Fibroblast of villous mesenchyme (primary cell): ENCODE measurements around the gene SUPT6H. TPM values are rescaled to one million over a fixed set of nuclear protein-coding genes. Genes with fewer than 3 reads are reported as not detected.

ENCODE experiments used
- DNase-seq: peaks from one replicate; pipeline ENCODE4 v3.0.0-alpha.2; 2010; ENCODE audit warnings: low read depth
- H3K4me3 ChIP-seq: 2 replicates; pipeline ENCODE4 v1.5.1; 2011; ENCODE audit warnings: low read depth, mild to moderate bottlenecking, low read length
- total RNA-seq: library from RNA; depleted of rRNA; stranded (reverse); fragments of >200 nt; gene quantifications from 2 replicates; pipeline ENCODE4 v1.2.3, GENCODE V29; 2012
- TF ChIP-seq, protein P1 (sequence below): IDR thresholded peaks from 2 replicates; pipeline ENCODE4 v1.5.1; 2012; ENCODE audit warnings: low read depth, mild to moderate bottlenecking, low read length; ENCODE audit not compliant: insufficient read depth

SUPT6H gene
- total RNA-seq, 1 donor = 54.4 TPM

- TF ChIP-seq, protein P1, sequence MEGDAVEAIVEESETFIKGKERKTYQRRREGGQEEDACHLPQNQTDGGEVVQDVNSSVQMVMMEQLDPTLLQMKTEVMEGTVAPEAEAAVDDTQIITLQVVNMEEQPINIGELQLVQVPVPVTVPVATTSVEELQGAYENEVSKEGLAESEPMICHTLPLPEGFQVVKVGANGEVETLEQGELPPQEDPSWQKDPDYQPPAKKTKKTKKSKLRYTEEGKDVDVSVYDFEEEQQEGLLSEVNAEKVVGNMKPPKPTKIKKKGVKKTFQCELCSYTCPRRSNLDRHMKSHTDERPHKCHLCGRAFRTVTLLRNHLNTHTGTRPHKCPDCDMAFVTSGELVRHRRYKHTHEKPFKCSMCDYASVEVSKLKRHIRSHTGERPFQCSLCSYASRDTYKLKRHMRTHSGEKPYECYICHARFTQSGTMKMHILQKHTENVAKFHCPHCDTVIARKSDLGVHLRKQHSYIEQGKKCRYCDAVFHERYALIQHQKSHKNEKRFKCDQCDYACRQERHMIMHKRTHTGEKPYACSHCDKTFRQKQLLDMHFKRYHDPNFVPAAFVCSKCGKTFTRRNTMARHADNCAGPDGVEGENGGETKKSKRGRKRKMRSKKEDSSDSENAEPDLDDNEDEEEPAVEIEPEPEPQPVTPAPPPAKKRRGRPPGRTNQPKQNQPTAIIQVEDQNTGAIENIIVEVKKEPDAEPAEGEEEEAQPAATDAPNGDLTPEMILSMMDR = no peak
- no peak overlapping the region for H3K4me3 ChIP-seq
- no peak for DNase-seq
These were observed 23.4 kb downstream of the SUPT6H start for GRCh38 chr17:28685366-28685765.

DNA sequence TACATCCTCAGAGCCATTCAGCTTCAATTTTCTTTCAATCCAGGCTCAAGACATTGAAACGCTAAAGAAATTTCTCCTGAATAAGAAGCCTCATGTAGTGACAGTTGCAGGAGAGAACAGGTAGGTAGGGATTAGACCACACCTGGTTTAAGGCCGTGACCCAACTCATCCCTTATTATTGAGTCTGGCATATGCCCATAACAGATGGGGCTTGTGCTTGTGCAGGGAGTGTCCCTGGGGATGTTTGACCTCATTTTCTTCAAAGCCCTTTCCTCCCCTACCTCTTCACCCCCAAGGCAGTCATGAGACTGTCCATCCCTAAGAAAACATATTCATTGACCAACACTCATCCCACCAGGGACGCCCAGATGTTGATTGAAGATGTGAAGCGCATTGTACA, 24.3 kb downstream of the SUPT6H start:
- H3K4me3 ChIP-seq = no peak overlapping the region
- no peak for DNase-seq
- TF ChIP-seq, protein P1 = no peak

- TF ChIP-seq, protein P1 = no peak
- DNase-seq = no peak
- no peak overlapping the region for H3K4me3 ChIP-seq
These were observed 26.5 kb downstream of the SUPT6H start for GRCh38 chr17:28688481-28688880.

DNA sequence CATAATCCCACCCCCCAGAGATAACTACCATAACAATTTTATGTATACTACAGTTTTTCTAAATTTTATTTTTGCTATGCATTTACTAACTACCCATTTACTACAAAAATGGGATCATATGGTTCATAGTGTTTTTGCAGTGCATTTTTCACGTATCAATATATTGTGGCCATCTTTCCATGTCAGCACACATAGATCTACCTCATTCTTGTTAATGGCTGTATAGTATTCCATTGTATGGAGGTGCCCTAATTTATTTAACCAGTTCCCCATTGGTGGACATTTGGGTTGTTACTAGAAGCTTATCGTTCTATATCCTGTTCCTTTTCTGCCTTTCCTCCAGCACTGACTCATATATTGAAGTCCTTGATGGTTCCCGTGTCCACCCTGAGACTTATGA, 27.0 kb downstream of the SUPT6H start:
- TF ChIP-seq, protein P1 = no peak
- DNase-seq = no peak
- no peak overlapping the region for H3K4me3 ChIP-seq

- DNase-seq = no peak
- no peak overlapping the region for H3K4me3 ChIP-seq
- TF ChIP-seq, protein P1 = no peak
These were observed 31.9 kb downstream of the SUPT6H start for GRCh38 chr17:28693869-28694268.

- TF ChIP-seq, protein P1 = no peak
- DNase-seq = no peak
- H3K4me3 ChIP-seq = no peak overlapping the region
These were observed 36.4 kb downstream of the SUPT6H start for GRCh38 chr17:28698253-28698941.

GRCh38 chr17:28700278-28700677, 38.3 kb downstream of the SUPT6H start:
- TF ChIP-seq, protein P1 = no peak
- no peak for DNase-seq
- H3K4me3 ChIP-seq = no peak overlapping the region
